ENCODE results near the gene SLX4.
"Not testable (repeated sequence)": the region's sequence is repeated elsewhere in the genome, so short reads cannot be mapped to it uniquely, and the experiment has no call there.

The SLX4 gene

GRCh38 chr16:3640632-3641501 lies 29.5 kb upstream of the SLX4 start:
- no peak for DNase-seq

- no peak for DNase-seq
These were observed 28.8 kb upstream of the SLX4 start for GRCh38 chr16:3640207-3640606.

- DNase-seq, result no peak
These were observed 27.7 kb upstream of the SLX4 start for GRCh38 chr16:3638916-3639644.

- no peak for DNase-seq
These were observed 26.0 kb upstream of the SLX4 start for GRCh38 chr16:3637371-3637923.

- no peak for DNase-seq
These were observed 14.7 kb upstream of the SLX4 start for GRCh38 chr16:3625911-3626732.

- no peak for DNase-seq
These were observed 13.9 kb upstream of the SLX4 start for GRCh38 chr16:3625331-3625730.

- no peak for DNase-seq
These were observed 12.2 kb upstream of the SLX4 start for GRCh38 chr16:3623642-3624041.

- DNase-seq, result no peak
These were observed 7.3 kb upstream of the SLX4 start for GRCh38 chr16:3618769-3619141.

- no peak for DNase-seq
These were observed 1.4 kb upstream of the SLX4 start for GRCh38 chr16:3612510-3613466.

- no peak for DNase-seq
These were observed 684 bp downstream of the SLX4 start for GRCh38 chr16:3610698-3611145.

- DNase-seq, result no peak
These were observed 1.3 kb downstream of the SLX4 start for GRCh38 chr16:3609895-3610697.

- DNase-seq, result not testable (repeated sequence)
These were observed 2.4 kb downstream of the SLX4 start for GRCh38 chr16:3608976-3609375.

- DNase-seq, result no peak
These were observed 3.3 kb downstream of the SLX4 start for GRCh38 chr16:3608069-3608468.

- DNase-seq, result no peak
These were observed 3.8 kb downstream of the SLX4 start for GRCh38 chr16:3607634-3608033.

GRCh38 chr16:3607161-3607560 lies 4.2 kb downstream of the SLX4 start:
- no peak for DNase-seq

- no peak for DNase-seq
These were observed 5.0 kb downstream of the SLX4 start for GRCh38 chr16:3606441-3606840.

GRCh38 chr16:3602320-3602653 lies 9.1 kb downstream of the SLX4 start:
- no peak for DNase-seq

GRCh38 chr16:3601614-3602319 lies 9.6 kb downstream of the SLX4 start:
- DNase-seq, result no peak

- DNase-seq, result no peak
These were observed 11.5 kb downstream of the SLX4 start for GRCh38 chr16:3599922-3600321.

- DNase-seq, result no peak
These were observed 12.3 kb downstream of the SLX4 start for GRCh38 chr16:3599121-3599520.
